Tibial nerve (tissue), 3 donors: Measurements from ENCODE around the gene ASPDH.

ENCODE experiments used
- POLR2A ChIP-seq, 2 donors: fragments of 450-650 bp; IDR thresholded peaks; one replicate each; pipeline ENCODE4 v1.6.1; 2017; ENCODE audit warnings: antibody characterized with exemption in 2 of 2, mild to moderate bottlenecking in 2 of 2, moderate library complexity in 2 of 2
- TF ChIP-seq, protein P1 (sequence below), 5 experiments: fragments of 200-600 bp in 3 of 5; fragments of 450-650 bp in 2 of 5; sonication (generic) in 3 of 5; IDR thresholded peaks; one replicate each; pipeline ENCODE4 v1.5.1; 2016 to 2019; ENCODE audit warnings: antibody characterized with exemption in 5 of 5, mild to moderate bottlenecking in 3 of 5, moderate library complexity in 2 of 5

DNA sequence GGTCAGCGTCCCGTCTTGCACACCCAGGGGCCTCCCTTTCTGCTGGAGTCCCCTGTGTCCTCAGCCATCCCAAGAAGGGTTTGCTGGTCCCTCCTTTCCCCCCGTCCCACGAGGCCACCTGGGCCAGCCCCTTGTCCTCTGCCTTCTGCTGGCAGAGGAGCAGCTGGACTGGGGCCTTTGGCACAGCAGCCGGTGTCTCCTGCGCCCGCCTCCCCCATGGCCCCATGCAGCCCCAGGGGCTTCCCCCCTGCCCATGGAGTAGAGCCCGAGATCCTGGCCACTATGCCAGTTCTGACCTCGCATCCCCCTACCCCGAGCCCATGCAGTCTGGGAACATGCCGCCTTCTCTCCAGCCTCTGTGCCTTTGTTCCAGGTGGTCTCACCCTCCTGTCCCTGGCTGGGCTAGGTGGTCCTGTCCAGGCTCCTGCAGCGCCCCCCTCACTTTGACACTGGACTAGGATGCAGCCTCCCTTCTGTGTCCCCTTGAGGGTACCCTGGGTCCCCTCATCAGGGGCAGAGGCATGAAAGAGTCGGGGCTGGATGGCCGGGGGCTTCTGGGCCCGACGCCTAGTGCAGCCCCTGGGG, 31.4 kb downstream of the ASPDH start:
- TF ChIP-seq, protein P1, sequence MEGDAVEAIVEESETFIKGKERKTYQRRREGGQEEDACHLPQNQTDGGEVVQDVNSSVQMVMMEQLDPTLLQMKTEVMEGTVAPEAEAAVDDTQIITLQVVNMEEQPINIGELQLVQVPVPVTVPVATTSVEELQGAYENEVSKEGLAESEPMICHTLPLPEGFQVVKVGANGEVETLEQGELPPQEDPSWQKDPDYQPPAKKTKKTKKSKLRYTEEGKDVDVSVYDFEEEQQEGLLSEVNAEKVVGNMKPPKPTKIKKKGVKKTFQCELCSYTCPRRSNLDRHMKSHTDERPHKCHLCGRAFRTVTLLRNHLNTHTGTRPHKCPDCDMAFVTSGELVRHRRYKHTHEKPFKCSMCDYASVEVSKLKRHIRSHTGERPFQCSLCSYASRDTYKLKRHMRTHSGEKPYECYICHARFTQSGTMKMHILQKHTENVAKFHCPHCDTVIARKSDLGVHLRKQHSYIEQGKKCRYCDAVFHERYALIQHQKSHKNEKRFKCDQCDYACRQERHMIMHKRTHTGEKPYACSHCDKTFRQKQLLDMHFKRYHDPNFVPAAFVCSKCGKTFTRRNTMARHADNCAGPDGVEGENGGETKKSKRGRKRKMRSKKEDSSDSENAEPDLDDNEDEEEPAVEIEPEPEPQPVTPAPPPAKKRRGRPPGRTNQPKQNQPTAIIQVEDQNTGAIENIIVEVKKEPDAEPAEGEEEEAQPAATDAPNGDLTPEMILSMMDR (IDR thresholded peaks at IDR 0.05) = no peak
- no peak for TF ChIP-seq POLR2A (IDR thresholded peaks at IDR 0.05)
